ENCODE data around the gene STMN1.
"Not testable (repeated sequence)": the region's sequence is repeated elsewhere in the genome, so short reads cannot be mapped to it uniquely, and the experiment has no call there.

Gene STMN1

DNA sequence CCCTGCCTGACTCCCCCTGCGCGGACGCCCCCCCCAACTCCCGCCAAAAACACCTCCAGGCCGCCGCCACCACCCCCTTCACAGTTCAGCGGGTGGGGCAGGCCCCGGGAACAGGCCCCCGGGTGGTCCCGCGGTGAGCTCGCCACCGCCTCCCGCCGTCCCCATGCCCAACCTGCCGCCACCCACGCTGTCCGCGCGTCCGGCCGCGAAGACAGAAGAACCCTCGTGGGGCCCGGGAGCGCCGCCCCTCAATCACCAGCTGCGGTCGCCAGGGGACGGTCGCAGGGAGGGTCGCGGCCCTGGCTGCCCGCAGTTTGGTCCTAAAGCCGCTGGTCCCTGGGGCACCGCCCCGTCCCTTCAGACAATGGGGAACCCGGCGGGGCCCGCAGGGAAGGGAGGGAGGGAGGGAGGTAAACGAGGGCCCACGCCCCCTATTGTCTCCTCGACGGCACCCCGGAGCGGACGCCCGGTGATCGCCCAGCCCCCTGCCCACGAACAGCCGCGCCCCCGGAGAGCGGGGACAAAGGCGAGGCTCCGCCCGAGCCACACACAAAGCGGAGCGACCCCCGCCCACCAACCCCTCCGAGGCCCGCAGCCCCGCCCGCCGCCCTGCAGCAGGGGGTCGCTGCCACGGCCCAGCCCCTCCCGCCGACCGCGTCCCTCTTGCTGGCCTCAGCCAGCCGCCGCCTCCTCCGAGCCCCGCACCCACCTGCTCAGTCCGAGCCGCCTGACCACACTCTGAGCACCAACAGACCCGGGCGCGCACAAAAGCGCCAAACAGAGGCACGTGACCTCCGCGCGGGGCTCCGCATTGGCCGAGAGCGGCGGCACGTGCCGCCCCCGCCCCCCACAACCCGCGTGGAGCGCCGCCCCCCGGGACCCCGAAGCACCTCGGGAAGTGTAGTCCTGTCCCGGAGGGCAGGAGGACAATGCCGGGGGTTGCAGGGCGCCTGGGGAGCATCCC lies at the start of gene STMN1:
Gene STMN1, minus strand, starts transcription at position 740 of the 964 bp plus-strand sequence. CDS start 1,743 bp downstream, outside the sequence.
- Histone ChIP-seq H3K4me1 (ENCODE audit: insufficient read depth, low read length) (peaks cover 16% of the 10 kb centered on the region), H3K9ac (ENCODE audit: low read length) (peak within 1 kb of the TSS; percentile 66), H3K27me3 (ENCODE audit: control insufficient read depth in 1 of 2, insufficient read depth in 2 of 2, low read length in 2 of 2) (no peaks in the 10 kb centered on the region), H3K36me3 (ENCODE audit: insufficient read depth, low read length) (peaks cover 6% of the 10 kb centered on the region), H3K27ac (ENCODE audit: low read depth, low read length) (peak within 1 kb of the TSS; percentile 44), H3K4me3 (ENCODE audit: low read depth in 1 of 2, low read length in 2 of 2) (peak within 1 kb of the TSS; percentile 87 to 90), H3K9me3 (ENCODE audit: low read length) (no peaks in the 10 kb centered on the region)

DNA sequence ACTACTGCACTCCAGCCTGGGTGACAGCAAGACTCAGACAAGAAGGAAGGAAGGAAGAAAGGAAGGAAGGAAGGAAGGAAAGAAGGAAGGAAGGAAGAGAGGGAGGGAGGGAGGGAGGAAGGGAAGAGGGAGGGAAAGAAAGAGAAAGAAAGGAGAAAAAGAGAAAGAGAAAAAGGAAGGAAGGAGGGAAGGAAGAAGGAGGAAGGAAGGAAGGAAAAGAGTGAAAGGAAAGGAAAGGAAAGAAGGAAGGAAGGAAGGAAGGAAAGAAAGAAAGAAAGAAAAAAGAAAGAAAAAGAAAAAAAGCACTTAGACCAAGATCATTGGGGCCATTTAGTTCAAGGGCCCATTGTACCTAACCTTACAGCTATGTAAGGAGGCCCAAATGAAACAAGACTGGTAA lies 49.3 kb upstream of the STMN1 start:
- Histone ChIP-seq H3K4me1 (ENCODE audit: insufficient read depth, low read length) (peaks cover 15% of the 10 kb centered on the region), H3K36me3 (ENCODE audit: insufficient read depth, low read length) (peaks cover 7% of the 10 kb centered on the region), H3K9me3 (ENCODE audit: low read length) (no peaks in the 10 kb centered on the region), H3K27ac (ENCODE audit: low read depth, low read length) (no peak overlapping the region), H3K9ac (ENCODE audit: low read length) (no peak overlapping the region), H3K4me3 (ENCODE audit: low read depth in 1 of 2, low read length in 2 of 2) (no peak overlapping the region), H3K27me3 (ENCODE audit: control insufficient read depth in 1 of 2, insufficient read depth in 2 of 2, low read length in 2 of 2) (no peaks in the 10 kb centered on the region)

GRCh38 chr1:25954282-25954938 lies 48.2 kb upstream of the STMN1 start:
- H3K27ac ChIP-seq (ENCODE audit: low read depth, low read length), result no peak overlapping the region

DNA sequence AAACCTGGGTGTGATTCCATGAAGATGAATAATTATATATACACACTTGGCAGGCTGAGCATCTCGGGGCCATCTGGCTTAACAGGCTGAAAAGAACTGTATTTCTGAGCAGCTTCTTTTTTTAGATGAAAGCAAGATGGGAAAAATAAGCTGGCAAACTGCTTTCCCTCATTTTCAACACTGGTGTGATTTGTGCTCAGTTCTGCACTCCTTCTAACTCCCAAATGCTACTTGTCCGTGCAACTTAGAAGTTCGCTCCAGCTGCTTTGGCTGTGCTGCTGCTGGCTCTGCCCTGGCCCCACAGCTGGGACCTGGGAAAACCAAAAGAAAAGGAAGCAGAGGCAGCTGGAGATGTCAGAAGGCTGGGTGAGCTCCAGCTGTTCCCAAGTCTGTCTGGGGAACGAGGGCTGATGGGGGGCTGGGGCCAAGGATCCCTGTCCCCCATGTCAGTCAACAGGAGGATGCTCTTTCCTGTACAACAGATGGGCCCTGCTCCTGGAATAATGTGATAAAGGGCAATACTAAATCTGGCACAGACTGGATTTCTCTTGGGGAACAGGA lies 46.7 kb upstream of the STMN1 start:
- Histone ChIP-seq H3K27me3 (ENCODE audit: control insufficient read depth in 1 of 2, insufficient read depth in 2 of 2, low read length in 2 of 2) (no peaks in the 10 kb centered on the region), H3K27ac (ENCODE audit: low read depth, low read length) (no peak overlapping the region), H3K4me3 (ENCODE audit: low read depth in 1 of 2, low read length in 2 of 2) (no peak overlapping the region), H3K36me3 (ENCODE audit: insufficient read depth, low read length) (peaks cover under 1% of the 10 kb centered on the region), H3K9me3 (ENCODE audit: low read length) (no peaks in the 10 kb centered on the region), H3K4me1 (ENCODE audit: insufficient read depth, low read length) (peaks cover 15% of the 10 kb centered on the region), H3K9ac (ENCODE audit: low read length) (no peak overlapping the region)

More at GRCh38 chr1:25954282-25954938, 48.2 kb upstream of the STMN1 start:
- H3K4me3 ChIP-seq (ENCODE audit: low read depth in 1 of 2, low read length in 2 of 2), result no peak overlapping the region
- H3K27me3 ChIP-seq (ENCODE audit: control insufficient read depth in 1 of 2, insufficient read depth in 2 of 2, low read length in 2 of 2), result no peaks in the 10 kb centered on the region
- peaks cover 15% of the 10 kb centered on the region for H3K4me1 ChIP-seq (ENCODE audit: insufficient read depth, low read length)
- no peaks in the 10 kb centered on the region for H3K9me3 ChIP-seq (ENCODE audit: low read length)
- no peak overlapping the region for H3K9ac ChIP-seq (ENCODE audit: low read length)
- peaks cover 7% of the 10 kb centered on the region for H3K36me3 ChIP-seq (ENCODE audit: insufficient read depth, low read length)

DNA sequence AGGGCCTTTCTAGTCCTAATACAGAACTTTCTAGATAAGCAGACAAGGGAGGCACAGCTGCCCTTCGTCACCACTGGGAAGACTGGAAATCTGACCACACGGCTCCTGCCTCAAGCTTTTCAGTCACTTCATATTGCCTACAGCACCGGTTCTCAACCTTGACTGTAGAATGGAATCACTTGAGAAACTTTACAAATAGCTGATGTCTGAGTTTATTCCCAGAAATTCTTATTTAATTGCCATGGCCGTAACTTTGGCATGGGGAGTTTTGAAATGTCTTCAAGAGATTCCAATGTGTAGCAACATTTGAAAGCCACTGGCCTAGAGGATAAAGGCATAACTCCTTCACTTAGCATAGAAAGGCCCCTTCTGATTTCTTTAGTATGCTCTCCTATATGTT lies 42.4 kb upstream of the STMN1 start:
- Histone ChIP-seq H3K4me3 (ENCODE audit: low read depth in 1 of 2, low read length in 2 of 2) (no peak overlapping the region), H3K9ac (ENCODE audit: low read length) (no peak overlapping the region), H3K4me1 (ENCODE audit: insufficient read depth, low read length) (peaks cover 15% of the 10 kb centered on the region), H3K27me3 (ENCODE audit: control insufficient read depth in 1 of 2, insufficient read depth in 2 of 2, low read length in 2 of 2) (no peaks in the 10 kb centered on the region), H3K9me3 (ENCODE audit: low read length) (no peaks in the 10 kb centered on the region), H3K27ac (ENCODE audit: low read depth, low read length) (no peak overlapping the region), H3K36me3 (ENCODE audit: insufficient read depth, low read length) (no peaks in the 10 kb centered on the region)

GRCh38 chr1:25947027-25947426 lies 40.8 kb upstream of the STMN1 start:
- H3K4me3 ChIP-seq (ENCODE audit: low read depth in 1 of 2, low read length in 2 of 2), result no peak overlapping the region
- H3K27me3 ChIP-seq (ENCODE audit: control insufficient read depth in 1 of 2, insufficient read depth in 2 of 2, low read length in 2 of 2), result no peaks in the 10 kb centered on the region
- H3K4me1 ChIP-seq (ENCODE audit: insufficient read depth, low read length), result no peaks in the 10 kb centered on the region
- H3K9ac ChIP-seq (ENCODE audit: low read length), result no peak overlapping the region
- no peaks in the 10 kb centered on the region for H3K9me3 ChIP-seq (ENCODE audit: low read length)
- no peaks in the 10 kb centered on the region for H3K36me3 ChIP-seq (ENCODE audit: insufficient read depth, low read length)
- no peak overlapping the region for H3K27ac ChIP-seq (ENCODE audit: low read depth, low read length)

GRCh38 chr1:25945761-25946160 lies 39.5 kb upstream of the STMN1 start:
- no peaks in the 10 kb centered on the region for H3K36me3 ChIP-seq (ENCODE audit: insufficient read depth, low read length)
- H3K9me3 ChIP-seq (ENCODE audit: low read length), result no peaks in the 10 kb centered on the region
- no peak overlapping the region for H3K4me3 ChIP-seq (ENCODE audit: low read depth in 1 of 2, low read length in 2 of 2)
- H3K27me3 ChIP-seq (ENCODE audit: control insufficient read depth in 1 of 2, insufficient read depth in 2 of 2, low read length in 2 of 2), result no peaks in the 10 kb centered on the region
- H3K4me1 ChIP-seq (ENCODE audit: insufficient read depth, low read length), result no peaks in the 10 kb centered on the region
- H3K9ac ChIP-seq (ENCODE audit: low read length), result no peak overlapping the region
- no peak overlapping the region for H3K27ac ChIP-seq (ENCODE audit: low read depth, low read length)

GRCh38 chr1:25944986-25945385 lies 38.8 kb upstream of the STMN1 start:
- Histone ChIP-seq H3K9me3 (ENCODE audit: low read length) (no peaks in the 10 kb centered on the region), H3K4me1 (ENCODE audit: insufficient read depth, low read length) (no peaks in the 10 kb centered on the region), H3K27me3 (ENCODE audit: control insufficient read depth in 1 of 2, insufficient read depth in 2 of 2, low read length in 2 of 2) (no peaks in the 10 kb centered on the region), H3K27ac (ENCODE audit: low read depth, low read length) (no peak overlapping the region), H3K9ac (ENCODE audit: low read length) (no peak overlapping the region), H3K4me3 (ENCODE audit: low read depth in 1 of 2, low read length in 2 of 2) (no peak overlapping the region), H3K36me3 (ENCODE audit: insufficient read depth, low read length) (no peaks in the 10 kb centered on the region)

GRCh38 chr1:25943511-25943910 lies 37.3 kb upstream of the STMN1 start:
- H3K9ac ChIP-seq (ENCODE audit: low read length); H3K4me1 ChIP-seq (ENCODE audit: insufficient read depth, low read length); H3K4me3 ChIP-seq (ENCODE audit: low read depth in 1 of 2, low read length in 2 of 2); H3K9me3 ChIP-seq (ENCODE audit: low read length); H3K36me3 ChIP-seq (ENCODE audit: insufficient read depth, low read length); H3K27ac ChIP-seq (ENCODE audit: low read depth, low read length); H3K27me3 ChIP-seq (ENCODE audit: control insufficient read depth in 1 of 2, insufficient read depth in 2 of 2, low read length in 2 of 2): not testable (repeated sequence)

- Histone ChIP-seq H3K4me3 (ENCODE audit: low read depth in 1 of 2, low read length in 2 of 2) (no peak overlapping the region), H3K9ac (ENCODE audit: low read length) (no peak overlapping the region), H3K27me3 (ENCODE audit: control insufficient read depth in 1 of 2, insufficient read depth in 2 of 2, low read length in 2 of 2) (no peaks in the 10 kb centered on the region), H3K4me1 (ENCODE audit: insufficient read depth, low read length) (no peaks in the 10 kb centered on the region), H3K36me3 (ENCODE audit: insufficient read depth, low read length) (no peaks in the 10 kb centered on the region), H3K9me3 (ENCODE audit: low read length) (no peaks in the 10 kb centered on the region), H3K27ac (ENCODE audit: low read depth, low read length) (no peak overlapping the region)
Measured at GRCh38 chr1:25936947-25937346, 30.7 kb upstream of the STMN1 start.

GRCh38 chr1:25933479-25934365 lies 27.5 kb upstream of the STMN1 start:
- Histone ChIP-seq H3K4me3 (ENCODE audit: low read depth in 1 of 2, low read length in 2 of 2) (no peak overlapping the region), H3K27ac (ENCODE audit: low read depth, low read length) (no peak overlapping the region), H3K4me1 (ENCODE audit: insufficient read depth, low read length) (no peaks in the 10 kb centered on the region), H3K27me3 (ENCODE audit: control insufficient read depth in 1 of 2, insufficient read depth in 2 of 2, low read length in 2 of 2) (no peaks in the 10 kb centered on the region), H3K9ac (ENCODE audit: low read length) (no peak overlapping the region), H3K36me3 (ENCODE audit: insufficient read depth, low read length) (no peaks in the 10 kb centered on the region), H3K9me3 (ENCODE audit: low read length) (no peaks in the 10 kb centered on the region)
